ENCODE measurements around the gene CRISPLD2.

The CRISPLD2 gene

GRCh38 chr16:84790301-84790700, 29.5 kb upstream of the CRISPLD2 start:
- no peak overlapping the region for H3K4me3 Mint-ChIP-seq

GRCh38 chr16:84791088-84791487, 28.7 kb upstream of the CRISPLD2 start:
- Mint-ChIP-seq H3K4me1 (no peaks in the 10 kb centered on the region), H3K4me3 (no peak overlapping the region), H3K9me3 (no peaks in the 10 kb centered on the region), H3K27me3 (no peaks in the 10 kb centered on the region), H3K36me3 (peaks cover 2% of the 10 kb centered on the region), H3K27ac (no peak overlapping the region)

More at GRCh38 chr16:84790301-84790700, 29.5 kb upstream of the CRISPLD2 start:
- H3K36me3 Mint-ChIP-seq, result peaks cover 2% of the 10 kb centered on the region
- H3K27ac Mint-ChIP-seq, result no peak overlapping the region
- no peaks in the 10 kb centered on the region for H3K4me1 Mint-ChIP-seq
- H3K9me3 Mint-ChIP-seq, result no peaks in the 10 kb centered on the region
- no peaks in the 10 kb centered on the region for H3K27me3 Mint-ChIP-seq

DNA sequence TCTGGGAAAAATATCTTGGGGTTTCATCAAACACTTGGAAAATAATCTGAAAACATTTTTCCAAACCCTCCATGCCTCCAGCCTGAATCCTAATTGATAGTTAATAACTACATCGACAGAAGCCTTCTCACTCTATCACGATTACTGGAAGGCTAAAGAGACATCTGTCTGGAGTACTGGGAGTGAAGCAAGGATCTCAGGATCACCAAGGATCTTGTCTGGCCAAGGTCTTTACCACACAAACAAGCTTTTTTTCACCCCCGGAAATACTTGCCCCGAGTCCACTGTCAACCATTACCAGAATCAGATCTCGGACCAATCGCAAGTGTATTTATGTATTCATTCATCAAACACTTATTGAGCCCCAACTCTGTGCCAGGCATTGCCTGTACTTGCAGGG, 28.3 kb upstream of the CRISPLD2 start:
- no peak overlapping the region for H3K27ac Mint-ChIP-seq
- H3K27me3 Mint-ChIP-seq, result no peaks in the 10 kb centered on the region
- peaks cover 2% of the 10 kb centered on the region for H3K36me3 Mint-ChIP-seq
- no peaks in the 10 kb centered on the region for H3K4me1 Mint-ChIP-seq
- no peak overlapping the region for H3K4me3 Mint-ChIP-seq
- no peaks in the 10 kb centered on the region for H3K9me3 Mint-ChIP-seq

DNA sequence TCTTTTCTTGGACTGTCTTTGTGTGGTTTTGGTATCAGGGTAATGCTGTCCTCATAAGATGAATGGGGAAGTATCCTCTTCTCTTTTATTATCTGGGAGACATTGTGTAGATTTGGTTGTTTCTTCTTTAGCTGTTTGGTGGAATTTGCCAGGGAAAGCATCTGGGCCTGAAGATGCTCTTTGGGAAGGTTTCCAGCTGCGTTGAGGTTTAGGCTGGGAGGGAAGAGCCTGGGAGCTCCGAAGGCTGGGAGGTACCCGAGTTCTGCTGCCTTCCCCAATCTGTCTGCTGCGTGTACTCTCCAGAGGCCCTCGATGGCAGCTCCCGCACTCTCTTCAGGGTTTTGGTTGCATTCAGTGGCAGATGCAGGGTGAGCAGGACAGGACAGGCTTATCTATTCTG, 25.6 kb upstream of the CRISPLD2 start:
- Mint-ChIP-seq H3K27ac (no peak overlapping the region), H3K9me3 (no peaks in the 10 kb centered on the region), H3K4me1 (no peaks in the 10 kb centered on the region), H3K4me3 (no peak overlapping the region), H3K27me3 (no peaks in the 10 kb centered on the region), H3K36me3 (peaks cover 2% of the 10 kb centered on the region)

DNA sequence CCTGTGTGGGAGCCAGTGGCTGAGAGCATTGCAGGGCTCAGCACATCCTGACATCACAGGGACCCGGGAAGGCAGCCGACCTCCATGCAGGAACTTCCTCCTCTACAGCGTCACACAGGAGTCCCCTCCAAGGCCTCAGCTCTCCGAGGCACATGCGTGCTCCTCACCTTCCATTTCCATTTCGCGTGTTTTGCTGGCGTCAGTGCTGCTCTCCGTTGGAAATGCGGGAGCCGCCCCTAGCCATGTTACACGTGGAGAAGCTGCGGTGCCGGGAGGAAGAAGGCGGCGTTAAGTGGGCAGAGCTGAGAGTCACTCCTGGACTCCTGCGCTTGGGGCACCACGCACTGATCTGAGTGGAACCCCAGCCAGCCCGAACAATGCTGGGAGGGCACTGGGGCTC, 25.2 kb upstream of the CRISPLD2 start:
- Mint-ChIP-seq H3K36me3 (peaks cover 2% of the 10 kb centered on the region), H3K27me3 (no peaks in the 10 kb centered on the region), H3K27ac (no peak overlapping the region), H3K9me3 (no peaks in the 10 kb centered on the region), H3K4me3 (no peak overlapping the region), H3K4me1 (no peaks in the 10 kb centered on the region)

DNA sequence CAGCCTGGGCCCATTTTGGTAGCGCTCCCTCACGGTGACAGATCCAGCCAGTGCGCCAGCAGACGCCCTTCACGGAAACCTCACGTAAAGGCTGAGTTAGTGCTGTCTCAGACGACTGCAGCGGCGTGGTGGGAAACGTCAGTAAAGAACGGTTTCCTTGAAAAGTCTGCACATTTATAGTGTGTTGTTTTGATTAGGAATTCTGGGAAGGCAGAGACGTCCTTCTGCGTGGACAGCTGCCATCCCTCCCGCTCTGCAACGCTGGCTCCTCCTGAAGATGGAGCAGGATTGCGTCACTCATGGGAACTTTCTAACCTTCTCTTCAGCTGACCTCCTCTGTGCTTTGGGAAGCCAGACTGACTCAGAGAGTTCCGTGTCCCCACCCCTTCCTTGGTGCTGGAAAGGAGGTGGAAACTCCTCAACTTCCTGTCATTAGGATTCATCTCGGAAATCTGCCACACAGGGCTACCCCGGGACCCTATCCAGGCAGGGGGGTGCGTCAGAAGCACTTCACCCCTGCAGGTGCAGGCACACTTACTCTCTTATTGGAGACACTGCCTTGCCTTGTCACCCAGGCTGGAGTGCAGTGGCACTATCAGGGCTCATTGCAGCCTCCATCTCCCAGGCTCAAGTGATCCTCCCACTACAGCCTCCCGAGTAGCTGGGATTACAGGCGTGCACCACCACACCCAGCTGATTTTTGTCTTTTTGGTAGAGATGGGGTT, 24.3 kb upstream of the CRISPLD2 start:
- Mint-ChIP-seq H3K4me1 (no peaks in the 10 kb centered on the region), H3K27ac (no peak overlapping the region), H3K27me3 (no peaks in the 10 kb centered on the region), H3K36me3 (no peaks in the 10 kb centered on the region), H3K4me3 (no peak overlapping the region), H3K9me3 (no peaks in the 10 kb centered on the region)

DNA sequence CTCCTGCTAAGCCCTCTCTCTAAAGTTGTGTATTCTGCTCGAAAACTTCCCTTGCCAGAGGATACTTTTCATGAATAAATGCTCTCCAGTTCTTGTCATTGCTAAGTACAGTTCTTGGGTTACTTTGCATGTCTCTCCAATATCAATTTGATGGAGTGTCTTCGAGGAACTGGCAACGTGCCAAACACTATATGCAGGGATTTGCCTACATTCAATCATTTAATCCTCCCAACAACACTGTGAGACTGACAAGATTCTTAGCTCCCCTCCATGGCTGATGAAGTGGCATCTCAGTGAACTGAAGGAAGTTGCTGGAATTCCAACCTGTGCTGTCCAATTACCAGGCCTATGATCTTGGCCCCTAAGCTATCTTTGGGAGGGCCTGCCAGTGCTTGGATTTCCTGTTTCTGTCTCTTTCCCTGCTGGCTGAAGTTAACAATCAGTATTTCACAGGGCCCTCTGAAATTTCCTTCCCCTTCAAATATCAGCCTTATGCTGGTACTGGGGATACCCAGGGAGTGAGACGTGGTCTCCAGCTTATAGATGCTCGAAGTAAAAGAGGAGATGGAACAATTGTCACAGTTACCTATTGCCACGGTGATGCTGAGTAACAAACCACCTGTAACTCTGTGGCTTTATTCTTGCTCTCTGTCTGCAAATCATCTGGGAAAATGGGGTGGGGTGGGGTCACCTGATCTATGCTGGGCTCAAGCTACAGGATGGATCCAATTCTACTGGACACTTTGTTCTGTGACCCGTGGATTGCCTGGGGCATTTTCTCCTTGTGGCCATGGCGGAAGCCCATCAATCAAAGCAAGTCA, 19.4 kb upstream of the CRISPLD2 start:
- Mint-ChIP-seq H3K9me3 (no peaks in the 10 kb centered on the region), H3K4me3 (no peak overlapping the region), H3K27ac (no peak overlapping the region), H3K4me1 (no peaks in the 10 kb centered on the region), H3K27me3 (no peaks in the 10 kb centered on the region), H3K36me3 (no peaks in the 10 kb centered on the region)

- H3K9me3 Mint-ChIP-seq, result no peaks in the 10 kb centered on the region
- no peak overlapping the region for H3K27ac Mint-ChIP-seq
- H3K4me1 Mint-ChIP-seq, result no peaks in the 10 kb centered on the region
- H3K27me3 Mint-ChIP-seq, result no peaks in the 10 kb centered on the region
- H3K36me3 Mint-ChIP-seq, result no peaks in the 10 kb centered on the region
- H3K4me3 Mint-ChIP-seq, result no peak overlapping the region
Observed at GRCh38 chr16:84803146-84803545, 16.6 kb upstream of the CRISPLD2 start.

- no peak overlapping the region for H3K4me3 Mint-ChIP-seq
- no peaks in the 10 kb centered on the region for H3K9me3 Mint-ChIP-seq
- H3K4me1 Mint-ChIP-seq, result no peaks in the 10 kb centered on the region
- no peaks in the 10 kb centered on the region for H3K27me3 Mint-ChIP-seq
- H3K27ac Mint-ChIP-seq, result no peak overlapping the region
- H3K36me3 Mint-ChIP-seq, result no peaks in the 10 kb centered on the region
Observed at GRCh38 chr16:84804326-84804725, 15.5 kb upstream of the CRISPLD2 start.

- Mint-ChIP-seq H3K4me3 (no peak overlapping the region), H3K27me3 (no peaks in the 10 kb centered on the region), H3K27ac (no peak overlapping the region), H3K9me3 (no peaks in the 10 kb centered on the region), H3K4me1 (peaks cover 7% of the 10 kb centered on the region), H3K36me3 (no peaks in the 10 kb centered on the region)
Observed at GRCh38 chr16:84806256-84806889, 13.4 kb upstream of the CRISPLD2 start.

- Mint-ChIP-seq H3K9me3 (no peaks in the 10 kb centered on the region), H3K4me1 (peaks cover 10% of the 10 kb centered on the region), H3K27ac (no peak overlapping the region), H3K36me3 (no peaks in the 10 kb centered on the region), H3K27me3 (no peaks in the 10 kb centered on the region), H3K4me3 (no peak overlapping the region)
Observed at GRCh38 chr16:84806890-84807258, 12.9 kb upstream of the CRISPLD2 start.

- H3K9me3 Mint-ChIP-seq, result no peaks in the 10 kb centered on the region
- H3K4me3 Mint-ChIP-seq, result no peak overlapping the region
- no peaks in the 10 kb centered on the region for H3K36me3 Mint-ChIP-seq
- peaks cover 10% of the 10 kb centered on the region for H3K4me1 Mint-ChIP-seq
- H3K27ac Mint-ChIP-seq, result no peak overlapping the region
- H3K27me3 Mint-ChIP-seq, result no peaks in the 10 kb centered on the region
Observed at GRCh38 chr16:84807776-84808175, 12.0 kb upstream of the CRISPLD2 start.

DNA sequence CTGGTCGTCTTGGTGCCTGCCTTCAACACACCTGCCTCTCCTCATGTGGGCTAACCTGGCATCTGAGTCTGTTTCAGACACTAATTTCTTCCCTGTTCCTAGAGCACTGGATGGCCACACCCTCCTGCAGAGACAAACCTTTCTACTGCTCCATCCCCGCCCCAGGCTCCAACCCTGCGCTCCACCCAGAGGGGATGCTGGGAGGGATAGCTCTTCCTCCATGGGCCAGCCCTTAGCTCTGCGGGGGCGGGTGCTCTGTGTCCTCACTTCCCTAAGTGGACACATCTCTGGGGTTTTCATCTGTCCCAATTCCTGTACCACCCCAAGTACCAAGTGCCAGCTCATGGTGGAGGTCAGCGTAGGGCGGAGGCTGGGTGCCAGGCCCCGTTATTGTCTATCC, 11.0 kb upstream of the CRISPLD2 start:
- Mint-ChIP-seq H3K27me3 (no peaks in the 10 kb centered on the region), H3K27ac (no peak overlapping the region), H3K4me3 (no peak overlapping the region), H3K4me1 (peaks cover 10% of the 10 kb centered on the region), H3K36me3 (no peaks in the 10 kb centered on the region), H3K9me3 (no peaks in the 10 kb centered on the region)

- Mint-ChIP-seq H3K4me3 (no peak overlapping the region), H3K36me3 (no peaks in the 10 kb centered on the region), H3K27me3 (no peaks in the 10 kb centered on the region), H3K27ac (no peak overlapping the region), H3K9me3 (no peaks in the 10 kb centered on the region), H3K4me1 (peaks cover 10% of the 10 kb centered on the region)
Observed at GRCh38 chr16:84810518-84811273, 9.1 kb upstream of the CRISPLD2 start.

- H3K4me1 Mint-ChIP-seq, result peaks cover 10% of the 10 kb centered on the region
- no peaks in the 10 kb centered on the region for H3K36me3 Mint-ChIP-seq
- H3K27me3 Mint-ChIP-seq, result no peaks in the 10 kb centered on the region
- no peak overlapping the region for H3K27ac Mint-ChIP-seq
- no peak overlapping the region for H3K4me3 Mint-ChIP-seq
- no peaks in the 10 kb centered on the region for H3K9me3 Mint-ChIP-seq
Observed at GRCh38 chr16:84811529-84811928, 8.3 kb upstream of the CRISPLD2 start.

All from activated naive CD4-positive, alpha-beta T cell treated with anti-CD3 and anti-CD28 coated beads, Interleukin-2, amount 50 U/mL, for 24 hours (primary cell).